Fibroblast of skin of back (primary cell): Measurements from ENCODE around the gene CDH16.
"Not testable (repeated sequence)": the region's sequence is repeated elsewhere in the genome, so short reads cannot be mapped to it uniquely, and the experiment has no call there.

Experiments used
- DNase-seq: peaks from one replicate; pipeline ENCODE4 v3.0.0-alpha.2; 2013

The CDH16 gene

GRCh38 chr16:66946974-66947301 is 28.3 kb upstream of the CDH16 start:
- no peak for DNase-seq

- DNase-seq, result no peak
Observed at GRCh38 chr16:66946541-66946940, 27.9 kb upstream of the CDH16 start.

- no peak for DNase-seq
Observed at GRCh38 chr16:66945939-66946338, 27.3 kb upstream of the CDH16 start.

- DNase-seq, result not testable (repeated sequence)
Observed at GRCh38 chr16:66944971-66945370, 26.3 kb upstream of the CDH16 start.

- no peak for DNase-seq
Observed at GRCh38 chr16:66944054-66944441, 25.4 kb upstream of the CDH16 start.

GRCh38 chr16:66943426-66944053 is 24.9 kb upstream of the CDH16 start:
- no peak for DNase-seq

- no peak for DNase-seq
Observed at GRCh38 chr16:66942981-66943380, 24.3 kb upstream of the CDH16 start.

GRCh38 chr16:66940236-66940635 is 21.6 kb upstream of the CDH16 start:
- no peak for DNase-seq

GRCh38 chr16:66939366-66939765 is 20.7 kb upstream of the CDH16 start:
- no peak for DNase-seq

- DNase-seq, result no peak
Observed at GRCh38 chr16:66937725-66938337, 19.1 kb upstream of the CDH16 start.

- no peak for DNase-seq
Observed at GRCh38 chr16:66936889-66937554, 18.3 kb upstream of the CDH16 start.

GRCh38 chr16:66936462-66936861 is 17.8 kb upstream of the CDH16 start:
- no peak for DNase-seq

- DNase-seq, result no peak
Observed at GRCh38 chr16:66935314-66936011, 16.8 kb upstream of the CDH16 start, which contains the start of gene CES2. CES2 (plus strand) TSS chr16:66935516; CDS start chr16:66935636, 120 bp downstream.

- DNase-seq, result not testable (repeated sequence)
Observed at GRCh38 chr16:66934839-66935313, 16.2 kb upstream of the CDH16 start.

- peak; percentile 85 for DNase-seq
Observed at GRCh38 chr16:66934138-66934838, 15.6 kb upstream of the CDH16 start, which contains the start of gene CIAO2B. CIAO2B (minus strand) TSS chr16:66934402; CDS start chr16:66934364, 38 bp downstream.

GRCh38 chr16:66933776-66934137 is 15.1 kb upstream of the CDH16 start:
- no peak for DNase-seq

GRCh38 chr16:66932076-66932475 is 13.4 kb upstream of the CDH16 start:
- no peak for DNase-seq

- DNase-seq, result no peak
Observed at GRCh38 chr16:66931665-66932064, 13.0 kb upstream of the CDH16 start.

- no peak for DNase-seq
Observed at GRCh38 chr16:66930189-66930588, 11.5 kb upstream of the CDH16 start.

GRCh38 chr16:66928702-66929388 is 10.2 kb upstream of the CDH16 start:
- DNase-seq, result no peak

- DNase-seq, result no peak
Observed at GRCh38 chr16:66927918-66928649, 9.4 kb upstream of the CDH16 start.
